CD4-positive, CD25-positive, alpha-beta regulatory T cell (primary cell): ENCODE data around the gene KCNG3. TPM values are rescaled to one million over a fixed set of nuclear protein-coding genes. Genes with fewer than 3 reads are reported as not detected.

ENCODE experiments used
- ATAC-seq, 2 donors: fragments of 150-1000 bp; cut with Tn5 transposase; one replicate each; pipeline ENCODE4 v1.10.0; 2021; ENCODE audit warnings: low read depth in 2 of 2, moderate number of reproducible peaks in 2 of 2, moderate library complexity in 1 of 2
- DNase-seq, 3 donors: peaks; one replicate each; pipeline versions ENCODE4 v3.0.0 to v3.0.0-alpha.2; 2012 to 2022; ENCODE audit warnings: mixed read lengths in 1 of 3
- H3K27ac ChIP-seq: one replicate; pipeline ENCODE4 v1.7.0; 2013; ENCODE audit warnings: mild to moderate bottlenecking, low read length; ENCODE audit not compliant: insufficient read depth, poor library complexity, severe bottlenecking
- H3K27me3 ChIP-seq: one replicate; pipeline ENCODE4 v1.7.0; 2013; ENCODE audit warnings: low read length; ENCODE audit not compliant: control insufficient read depth, insufficient read depth
- H3K36me3 ChIP-seq: one replicate; pipeline ENCODE4 v1.7.0; 2013; ENCODE audit warnings: mild to moderate bottlenecking, low read length, moderate library complexity; ENCODE audit not compliant: control insufficient read depth, insufficient read depth
- H3K4me1 ChIP-seq: 2 replicates; pipeline ENCODE4 v1.7.0; 2013; ENCODE audit warnings: mild to moderate bottlenecking, low read length; ENCODE audit not compliant: insufficient read depth, control insufficient read depth, poor library complexity, severe bottlenecking
- H3K4me3 ChIP-seq: one replicate; pipeline ENCODE4 v1.7.0; 2013; ENCODE audit warnings: low read depth, mild to moderate bottlenecking, low read length, moderate library complexity
- H3K9me3 ChIP-seq, 2 experiments: 1 replicate in 1 of 2; 2 replicates in 1 of 2; pipeline ENCODE4 v1.7.0; 2013; ENCODE audit warnings: low read length in 2 of 2, mild to moderate bottlenecking in 1 of 2, moderate library complexity in 1 of 2; ENCODE audit not compliant: control insufficient read depth in 2 of 2
- H3K27ac Mint-ChIP-seq, 3 donors: one replicate each; pipeline ENCODE4 v1.8.0; 2020 to 2022; ENCODE audit warnings: mild to moderate bottlenecking in 3 of 3, mixed read lengths in 3 of 3, moderate library complexity in 2 of 3
- H3K27me3 Mint-ChIP-seq: one replicate; pipeline ENCODE4 v1.8.0; 2022; ENCODE audit warnings: mild to moderate bottlenecking, mixed read lengths
- H3K36me3 Mint-ChIP-seq: one replicate; pipeline ENCODE4 v1.8.0; 2020; ENCODE audit warnings: mixed read lengths
- H3K4me1 Mint-ChIP-seq, 4 donors: one replicate each; pipeline ENCODE4 v1.8.0; 2020 to 2022; ENCODE audit warnings: mixed read lengths in 4 of 4, mild to moderate bottlenecking in 1 of 4
- H3K4me3 Mint-ChIP-seq, 4 donors: one replicate each; pipeline ENCODE4 v1.8.0; 2020 to 2022; ENCODE audit warnings: mild to moderate bottlenecking in 4 of 4, mixed read lengths in 4 of 4, moderate library complexity in 3 of 4
- H3K9me3 Mint-ChIP-seq, 7 donors: one replicate each; pipeline ENCODE4 v1.8.0; 2020 to 2022; ENCODE audit warnings: mixed read lengths in 7 of 7, mild to moderate bottlenecking in 3 of 7, moderate library complexity in 2 of 7
- polyA plus RNA-seq, 4 donors: library from polyadenylated mRNA; unstranded; fragments of 300-500 nt; fragmentation: Illumina TruSeq; gene quantifications; one replicate each; pipeline ENCODE4 v1.2.3, GENCODE V29; 2021
- total RNA-seq: library from RNA; stranded (reverse); gene quantifications from one replicate; pipeline ENCODE4 v1.2.3, GENCODE V29; 2022

Gene KCNG3
- total and polyA plus RNA-seq, 5 donors from 2014 or later: not detected

- H3K27me3 Mint-ChIP-seq: peaks cover 10% of the 10 kb centered on the region
- DNase-seq: no peak
- no peaks in the 10 kb centered on the region for H3K4me1 Mint-ChIP-seq
- no peaks in the 10 kb centered on the region for H3K36me3 ChIP-seq
- H3K9me3 Mint-ChIP-seq: peaks cover 0 to 1% (median 0%) of the 10 kb centered on the region in 7 donors
- no peaks in the 10 kb centered on the region for H3K9me3 ChIP-seq
- no peak for ATAC-seq
- H3K36me3 Mint-ChIP-seq: no peaks in the 10 kb centered on the region
- no peak overlapping the region for H3K27ac Mint-ChIP-seq
- H3K4me1 ChIP-seq: no peaks in the 10 kb centered on the region
- H3K4me3 ChIP-seq: no peak overlapping the region
- H3K27me3 ChIP-seq: no peaks in the 10 kb centered on the region
- H3K4me3 Mint-ChIP-seq: no peak overlapping the region
- H3K27ac ChIP-seq: no peak overlapping the region
Measured at GRCh38 chr2:42516418-42516901, 22.7 kb upstream of the KCNG3 start.

- Histone ChIP-seq H3K27me3 (no peaks in the 10 kb centered on the region), H3K9me3 (no peaks in the 10 kb centered on the region), H3K4me3 (no peak overlapping the region), H3K27ac (no peak overlapping the region), H3K36me3 (no peaks in the 10 kb centered on the region), H3K4me1 (no peaks in the 10 kb centered on the region)
- Mint-ChIP-seq H3K36me3 (no peaks in the 10 kb centered on the region), H3K4me3 (no peak overlapping the region), H3K9me3 (no peaks in the 10 kb centered on the region), H3K27me3 (peaks cover 10% of the 10 kb centered on the region), H3K27ac (no peak overlapping the region), H3K4me1 (no peaks in the 10 kb centered on the region)
- DNase-seq (peak in 1 of 3 donors; percentile 40), ATAC-seq (no peak)
Measured at GRCh38 chr2:42513252-42513918, 19.6 kb upstream of the KCNG3 start.

- no peak overlapping the region for H3K27ac Mint-ChIP-seq
- H3K27ac ChIP-seq: no peak overlapping the region
- no peaks in the 10 kb centered on the region for H3K36me3 ChIP-seq
- no peak overlapping the region for H3K4me3 ChIP-seq
- no peaks in the 10 kb centered on the region for H3K36me3 Mint-ChIP-seq
- H3K4me1 ChIP-seq: no peaks in the 10 kb centered on the region
- H3K9me3 ChIP-seq: no peaks in the 10 kb centered on the region
- no peak for ATAC-seq
- H3K27me3 ChIP-seq: no peaks in the 10 kb centered on the region
- no peaks in the 10 kb centered on the region for H3K9me3 Mint-ChIP-seq
- H3K4me1 Mint-ChIP-seq: no peaks in the 10 kb centered on the region
- H3K27me3 Mint-ChIP-seq: peaks cover 6% of the 10 kb centered on the region
- no peak for DNase-seq
- no peak overlapping the region for H3K4me3 Mint-ChIP-seq
Measured at GRCh38 chr2:42510608-42511243, 16.9 kb upstream of the KCNG3 start.

- Mint-ChIP-seq H3K9me3 (no peaks in the 10 kb centered on the region), H3K27me3 (peaks cover 6% of the 10 kb centered on the region)
Measured at GRCh38 chr2:42510191-42510590, 16.4 kb upstream of the KCNG3 start.

GRCh38 chr2:42504364-42505230 lies 10.8 kb upstream of the KCNG3 start:
- ATAC-seq: no peak
- Mint-ChIP-seq H3K9me3 (no peaks in the 10 kb centered on the region), H3K4me3 (no peak overlapping the region)

More at GRCh38 chr2:42510191-42510590, 16.4 kb upstream of the KCNG3 start:
- no peak overlapping the region for H3K27ac Mint-ChIP-seq
- no peaks in the 10 kb centered on the region for H3K4me1 ChIP-seq
- ATAC-seq: no peak
- no peaks in the 10 kb centered on the region for H3K4me1 Mint-ChIP-seq
- no peak overlapping the region for H3K27ac ChIP-seq
- no peaks in the 10 kb centered on the region for H3K27me3 ChIP-seq
- no peaks in the 10 kb centered on the region for H3K9me3 ChIP-seq
- no peak overlapping the region for H3K4me3 Mint-ChIP-seq
- H3K36me3 ChIP-seq: no peaks in the 10 kb centered on the region
- no peak overlapping the region for H3K4me3 ChIP-seq
- no peaks in the 10 kb centered on the region for H3K36me3 Mint-ChIP-seq
- no peak for DNase-seq

GRCh38 chr2:42503291-42503690 lies 9.5 kb upstream of the KCNG3 start:
- Mint-ChIP-seq H3K27ac (no peak overlapping the region), H3K9me3 (no peaks in the 10 kb centered on the region), H3K4me3 (no peak overlapping the region), H3K4me1 (no peaks in the 10 kb centered on the region), H3K36me3 (no peaks in the 10 kb centered on the region), H3K27me3 (peaks cover 10% of the 10 kb centered on the region)
- Histone ChIP-seq H3K4me3 (no peak overlapping the region), H3K4me1 (no peaks in the 10 kb centered on the region), H3K9me3 (no peaks in the 10 kb centered on the region), H3K27ac (no peak overlapping the region), H3K27me3 (no peaks in the 10 kb centered on the region), H3K36me3 (no peaks in the 10 kb centered on the region)
- ATAC-seq (no peak), DNase-seq (no peak)

More at GRCh38 chr2:42504364-42505230, 10.8 kb upstream of the KCNG3 start:
- Mint-ChIP-seq H3K27me3 (peaks cover 10% of the 10 kb centered on the region), H3K27ac (no peak overlapping the region), H3K4me1 (no peaks in the 10 kb centered on the region), H3K36me3 (no peaks in the 10 kb centered on the region)
- H3K9me3 ChIP-seq: no peaks in the 10 kb centered on the region
- no peaks in the 10 kb centered on the region for H3K4me1 ChIP-seq
- H3K4me3 ChIP-seq: no peak overlapping the region
- H3K36me3 ChIP-seq: no peaks in the 10 kb centered on the region
- H3K27me3 ChIP-seq: no peaks in the 10 kb centered on the region
- H3K27ac ChIP-seq: no peak overlapping the region
- no peak for DNase-seq

- Mint-ChIP-seq H3K36me3 (no peaks in the 10 kb centered on the region), H3K4me3 (no peak overlapping the region), H3K27ac (no peak overlapping the region), H3K9me3 (no peaks in the 10 kb centered on the region), H3K4me1 (peaks cover 0 to 8% (median 6%) of the 10 kb centered on the region in 4 donors), H3K27me3 (peaks cover 31% of the 10 kb centered on the region)
- ATAC-seq: no peak
- Histone ChIP-seq H3K36me3 (no peaks in the 10 kb centered on the region), H3K9me3 (no peaks in the 10 kb centered on the region), H3K4me3 (no peak overlapping the region), H3K4me1 (peaks cover 18% of the 10 kb centered on the region), H3K27ac (no peak overlapping the region), H3K27me3 (peaks cover 9% of the 10 kb centered on the region)
- no peak for DNase-seq
Measured at GRCh38 chr2:42498497-42498896, 4.7 kb upstream of the KCNG3 start.
